Gastroesophageal sphincter (tissue), 4 donors: ENCODE data around the gene NGEF. TPM values are rescaled to one million over a fixed set of nuclear protein-coding genes. Genes with fewer than 3 reads are reported as not detected.

ENCODE experiments used
- ATAC-seq: fragments of 150-250 bp; one replicate; pipeline ENCODE4 v1.9.1; 2016; ENCODE audit warnings: mild to moderate bottlenecking, moderate library complexity
- H3K27ac ChIP-seq, 4 donors: fragments of 200-600 bp; sonication (generic) in 3 of 4; 1 replicate in 3 of 4; 2 replicates in 1 of 4; pipeline ENCODE4 v1.5.1; 2016 to 2019
- H3K27me3 ChIP-seq: fragments of 200-600 bp; sonication (generic); one replicate; pipeline ENCODE4 v1.5.1; 2019
- H3K36me3 ChIP-seq, 2 donors: fragments of 200-600 bp; sonication (generic); one replicate each; pipeline ENCODE4 v1.5.1; 2019; ENCODE audit warnings: control low read depth in 1 of 2
- H3K4me1 ChIP-seq, 3 donors: fragments of 200-600 bp; sonication (generic); 1 replicate in 2 of 3; 2 replicates in 1 of 3; pipeline ENCODE4 v1.5.1; 2016 to 2019; ENCODE audit warnings: control low read depth in 2 of 3
- H3K4me3 ChIP-seq, 2 donors: fragments of 200-600 bp; sonication (generic); one replicate each; pipeline ENCODE4 v1.5.1; 2019; ENCODE audit warnings: mild to moderate bottlenecking in 1 of 2, moderate library complexity in 1 of 2
- H3K9me3 ChIP-seq, 3 donors: fragments of 200-600 bp; sonication (generic); one replicate each; pipeline ENCODE4 v1.5.1; 2017 to 2019; ENCODE audit warnings: control low read depth in 2 of 3
- EP300 ChIP-seq: sonication (generic); formaldehyde crosslinking; IDR thresholded peaks from one replicate; pipeline ENCODE4 v1.6.1; 2017; ENCODE audit warnings: antibody characterized with exemption, mild to moderate bottlenecking
- POLR2A ChIP-seq, 2 donors: fragments of 450-650 bp; IDR thresholded peaks; one replicate each; pipeline ENCODE4 v1.6.1; 2017; ENCODE audit warnings: antibody characterized with exemption in 2 of 2, mild to moderate bottlenecking in 2 of 2, moderate library complexity in 1 of 2
- POLR2AphosphoS5 ChIP-seq: sonication (generic); formaldehyde crosslinking; IDR thresholded peaks from one replicate; pipeline ENCODE4 v1.6.1; 2017; ENCODE audit warnings: antibody characterized with exemption
- WGBS, 2 donors: methylation state at CpG; one replicate each; pipeline ENCODE4 v1.1.5; 2018; ENCODE audit warnings: low coverage in 1 of 2; 5-methylcytosine and 5-hydroxymethylcytosine counted together
- total RNA-seq, 4 donors: library from RNA; depleted of rRNA; stranded (reverse); fragments of >200 nt; gene quantifications; one replicate each; pipeline ENCODE4 v1.1.0, GENCODE V29; 2016
- TF ChIP-seq, protein P1 (sequence below), 4 experiments: fragments of 200-600 bp in 2 of 4; fragments of 450-650 bp in 2 of 4; sonication (generic) in 1 of 4; IDR thresholded peaks; one replicate each; pipeline ENCODE4 v1.5.1; 2017 to 2019; ENCODE audit warnings: antibody characterized with exemption in 4 of 4, mild to moderate bottlenecking in 2 of 4, moderate library complexity in 2 of 4

NGEF gene
- total RNA-seq, 4 donors from 2014 or later = 0.40 to 0.49 (median 0.46) TPM; not detected in 1

DNA sequence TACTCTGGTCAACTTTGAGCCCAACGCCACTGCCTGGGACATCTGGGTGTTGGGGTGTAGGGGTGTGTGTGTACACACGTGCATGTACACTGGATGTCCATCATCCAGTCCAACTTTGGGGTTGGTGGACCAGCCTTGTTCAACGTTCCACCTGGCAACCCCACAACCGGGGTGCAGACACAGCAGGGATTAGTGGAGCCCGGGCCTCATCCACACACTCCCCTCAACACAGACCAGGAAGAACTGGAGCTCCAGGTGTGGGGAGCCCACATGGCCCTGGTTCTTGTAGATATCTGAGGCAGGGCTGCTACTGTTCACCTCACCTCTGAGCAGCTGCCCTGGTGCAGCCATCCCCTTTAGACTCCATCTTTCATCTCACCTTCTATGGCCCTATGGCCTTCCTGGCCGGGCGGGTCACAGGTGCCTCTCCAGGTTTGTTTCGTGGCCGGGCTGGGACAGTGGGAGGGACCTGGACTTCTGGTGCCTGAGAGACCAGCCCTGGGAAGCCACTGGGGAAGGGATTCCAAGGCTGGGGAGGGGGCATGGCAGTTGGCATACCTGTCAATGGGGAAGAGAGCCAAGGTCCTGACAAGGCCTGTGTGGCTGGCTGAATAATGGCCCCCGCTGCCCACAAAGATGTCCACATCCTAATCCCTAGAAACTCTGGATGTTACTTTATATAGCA lies 26.9 kb upstream of the NGEF start:
- 96 to 100% methylated on average over 1 to 4 of the region's 10 CpGs for WGBS, 2 donors
- no peaks in the 10 kb centered on the region for H3K4me1 ChIP-seq
- no peaks in the 10 kb centered on the region for H3K36me3 ChIP-seq
- no peak overlapping the region for H3K27ac ChIP-seq
- H3K27me3 ChIP-seq = peaks cover 18% of the 10 kb centered on the region
- ATAC-seq = no peak
- no peaks in the 10 kb centered on the region for H3K9me3 ChIP-seq
- no peak for TF ChIP-seq POLR2AphosphoS5
- TF ChIP-seq EP300 = no peak
- TF ChIP-seq, protein P1, sequence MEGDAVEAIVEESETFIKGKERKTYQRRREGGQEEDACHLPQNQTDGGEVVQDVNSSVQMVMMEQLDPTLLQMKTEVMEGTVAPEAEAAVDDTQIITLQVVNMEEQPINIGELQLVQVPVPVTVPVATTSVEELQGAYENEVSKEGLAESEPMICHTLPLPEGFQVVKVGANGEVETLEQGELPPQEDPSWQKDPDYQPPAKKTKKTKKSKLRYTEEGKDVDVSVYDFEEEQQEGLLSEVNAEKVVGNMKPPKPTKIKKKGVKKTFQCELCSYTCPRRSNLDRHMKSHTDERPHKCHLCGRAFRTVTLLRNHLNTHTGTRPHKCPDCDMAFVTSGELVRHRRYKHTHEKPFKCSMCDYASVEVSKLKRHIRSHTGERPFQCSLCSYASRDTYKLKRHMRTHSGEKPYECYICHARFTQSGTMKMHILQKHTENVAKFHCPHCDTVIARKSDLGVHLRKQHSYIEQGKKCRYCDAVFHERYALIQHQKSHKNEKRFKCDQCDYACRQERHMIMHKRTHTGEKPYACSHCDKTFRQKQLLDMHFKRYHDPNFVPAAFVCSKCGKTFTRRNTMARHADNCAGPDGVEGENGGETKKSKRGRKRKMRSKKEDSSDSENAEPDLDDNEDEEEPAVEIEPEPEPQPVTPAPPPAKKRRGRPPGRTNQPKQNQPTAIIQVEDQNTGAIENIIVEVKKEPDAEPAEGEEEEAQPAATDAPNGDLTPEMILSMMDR (IDR thresholded peaks at IDR 0.05) = no peak
- TF ChIP-seq POLR2A (IDR thresholded peaks at IDR 0.05) = no peak
- H3K4me3 ChIP-seq = no peak overlapping the region

DNA sequence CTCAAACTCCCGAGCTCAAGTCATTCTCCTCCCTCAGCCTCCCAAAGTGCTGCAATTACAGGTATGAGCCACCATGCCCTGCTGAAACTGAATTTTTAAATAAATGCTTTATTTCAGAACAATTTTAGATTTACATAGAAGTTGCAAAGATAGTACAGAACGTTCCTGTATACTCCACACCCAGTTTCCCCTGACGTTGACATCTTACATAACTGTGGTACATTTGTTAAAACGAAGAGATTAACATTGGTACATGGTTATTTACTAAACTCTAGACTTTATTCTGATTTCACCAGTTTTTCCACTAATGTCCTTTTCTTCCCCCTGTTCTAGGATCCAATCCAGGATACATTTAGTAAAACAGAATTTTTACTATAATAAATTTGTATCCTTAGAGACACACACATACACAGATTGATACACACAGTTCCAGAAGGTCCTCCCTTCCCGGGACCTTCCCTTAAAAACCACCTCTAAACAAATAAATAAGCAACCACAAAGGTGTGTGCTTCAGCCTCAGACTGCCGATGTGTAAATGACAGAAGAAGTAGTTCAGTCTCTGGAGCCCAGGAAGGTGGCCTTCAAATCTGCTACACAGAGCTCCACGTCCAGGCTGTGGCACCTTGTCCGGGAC lies 26.3 kb upstream of the NGEF start:
- WGBS, 2 donors = 63% methylated on average over 4 to 6 of the region's 8 CpGs
- ATAC-seq = no peak

GRCh38 chr2:233037078-233037477 lies 24.0 kb upstream of the NGEF start:
- Histone ChIP-seq H3K36me3 (no peaks in the 10 kb centered on the region), H3K4me1 (no peaks in the 10 kb centered on the region), H3K9me3 (no peaks in the 10 kb centered on the region), H3K4me3 (no peak overlapping the region), H3K27me3 (peaks cover 11% of the 10 kb centered on the region), H3K27ac (no peak overlapping the region)
- TF ChIP-seq EP300 (no peak), POLR2A (IDR thresholded peaks at IDR 0.05) (no peak)
- TF ChIP-seq, protein P1 (IDR thresholded peaks at IDR 0.05) = no peak
- 41 to 85% methylated on average over 2 of the region's 2 CpGs for WGBS, 2 donors
- ATAC-seq = no peak

More for the DNA sequence above, 26.3 kb upstream of the NGEF start:
- Histone ChIP-seq H3K36me3 (no peaks in the 10 kb centered on the region), H3K27ac (no peak overlapping the region), H3K27me3 (peaks cover 18% of the 10 kb centered on the region), H3K4me3 (no peak overlapping the region), H3K4me1 (no peaks in the 10 kb centered on the region), H3K9me3 (no peaks in the 10 kb centered on the region)
- TF ChIP-seq, protein P1 (IDR thresholded peaks at IDR 0.05) = no peak
- TF ChIP-seq POLR2A (IDR thresholded peaks at IDR 0.05) (no peak), EP300 (no peak)

DNA sequence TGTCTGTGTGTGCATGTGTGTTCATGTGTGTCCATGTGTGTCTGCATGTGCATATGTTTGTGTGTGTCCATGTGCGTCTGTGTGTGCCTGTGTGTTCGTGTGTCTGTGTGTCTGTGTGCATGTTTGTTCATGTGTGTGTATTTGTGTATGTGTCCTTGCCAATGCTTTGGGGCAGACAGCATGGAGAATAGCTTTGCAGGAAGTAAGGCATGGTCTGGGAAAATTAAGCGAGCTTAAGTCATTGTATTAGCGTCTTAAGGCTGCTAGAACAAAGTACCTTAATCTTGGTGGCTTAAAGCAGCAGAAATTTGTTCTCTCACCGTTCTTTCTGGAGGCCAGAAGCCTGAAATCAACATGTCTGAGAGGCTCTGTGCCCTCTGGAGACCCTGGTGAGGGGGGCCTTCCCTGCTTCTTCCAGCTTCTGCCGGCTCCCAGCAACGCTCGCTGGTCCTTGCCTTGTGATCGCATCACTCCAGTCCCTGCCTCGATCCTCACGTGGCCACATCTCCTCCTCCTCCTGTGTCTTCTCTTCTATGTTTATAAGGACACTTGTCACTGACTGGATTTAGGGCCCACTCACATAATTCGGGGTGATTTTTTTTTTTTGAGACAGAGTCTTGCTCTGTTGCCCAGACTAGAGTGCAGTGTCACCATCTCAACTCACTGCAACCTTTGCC lies 23.2 kb upstream of the NGEF start:
- Histone ChIP-seq H3K27ac (no peak overlapping the region), H3K4me1 (no peaks in the 10 kb centered on the region), H3K4me3 (no peak overlapping the region), H3K36me3 (no peaks in the 10 kb centered on the region), H3K27me3 (peaks cover 10% of the 10 kb centered on the region), H3K9me3 (no peaks in the 10 kb centered on the region)
- no peak for TF ChIP-seq POLR2AphosphoS5
- no peak for TF ChIP-seq EP300
- no peak for TF ChIP-seq POLR2A (IDR thresholded peaks at IDR 0.05)
- TF ChIP-seq, protein P1 (IDR thresholded peaks at IDR 0.05) = no peak
- ATAC-seq = no peak
- WGBS, 2 donors = 74 to 90% methylated on average over 5 to 10 of the region's 12 CpGs
